H1 (cell line): Measurements from ENCODE around the gene NXT1. TPM values are rescaled to one million over a fixed set of nuclear protein-coding genes. Genes with fewer than 3 reads are reported as not detected.
A peak's percentile ranks its signal among the peaks of the same experiment; 100 is the strongest.

Experiments
- CTCF ChIA-PET: fragments of 300-600 bp; sonication (Branson Sonifier 250); formaldehyde crosslinking; loops from one replicate; lab custom pipeline; 2021; ENCODE audit not compliant: partially characterized antibody; lab: Charles Lee
- POLR2A ChIA-PET: fragments of 300-600 bp; sonication (Branson Sonifier 250); formaldehyde crosslinking; loops from one replicate; lab custom pipeline; 2021; ENCODE audit warnings: inconsistent platforms; ENCODE audit not compliant: partially characterized antibody; lab: Charles Lee
- DNase-seq, 2 experiments: peaks; one replicate each; pipeline versions ENCODE4 v3.0.0 to v3.0.0-alpha.2; 2010 to 2022; ENCODE audit warnings: low spot score in 2 of 2, low read depth in 1 of 2, mixed read lengths in 1 of 2
- FAIRE-seq: peaks from 2 replicates; lab custom pipeline; 2011; peaks lifted over from hg19 to GRCh38; lab: Jason Lieb, UNC
- H2AFZ ChIP-seq: 2 replicates; pipeline ENCODE4 v1.8.1; 2012; ENCODE audit warnings: low read length, inconsistent platforms
- H2AK5ac ChIP-seq: 2 replicates; pipeline ENCODE4 v1.6.1; 2013; ENCODE audit warnings: low read depth, low read length
- H2BK120ac ChIP-seq: replicated peaks from 2 replicates; pipeline ENCODE3; 2013; ENCODE audit warnings: low read depth, low read length, inconsistent platforms
- H2BK12ac ChIP-seq: 2 replicates; pipeline ENCODE4 v1.6.1; 2013; ENCODE audit warnings: low read depth, low read length
- H2BK15ac ChIP-seq: 2 replicates; pipeline ENCODE4 v1.6.1; 2013; ENCODE audit warnings: low read length
- H2BK20ac ChIP-seq: 2 replicates; pipeline ENCODE4 v1.6.1; 2013; ENCODE audit warnings: low read length
- H2BK5ac ChIP-seq: 2 replicates; pipeline ENCODE4 v1.6.1; 2013; ENCODE audit warnings: low read depth, low read length
- H3K14ac ChIP-seq: 2 replicates; pipeline ENCODE4 v1.6.1; 2013; ENCODE audit warnings: inconsistent platforms; ENCODE audit not compliant: insufficient read length
- H3K18ac ChIP-seq: 2 replicates; pipeline ENCODE4 v1.6.1; 2013; ENCODE audit warnings: low read length; ENCODE audit errors: extremely low read depth
- H3K23ac ChIP-seq: 2 replicates; pipeline ENCODE4 v1.6.1; 2013; ENCODE audit warnings: inconsistent platforms; ENCODE audit not compliant: insufficient read length
- H3K23me2 ChIP-seq: 2 replicates; pipeline ENCODE4 v1.6.1; 2013; ENCODE audit warnings: low read depth, low read length
- H3K27ac ChIP-seq: 2 replicates; pipeline ENCODE4 v1.6.1; 2011; ENCODE audit warnings: low read depth, low read length, inconsistent platforms
- H3K27me3 ChIP-seq, 4 experiments: replicated peaks in 1 of 4; 1 replicate in 1 of 4; 2 replicates in 3 of 4; pipeline versions ENCODE4 v1.6.1 to v1.8.1; 2011 to 2013; ENCODE audit warnings: low read length in 3 of 4, mild to moderate bottlenecking in 3 of 4, inconsistent platforms in 2 of 4, mixed read lengths in 2 of 4, moderate library complexity in 1 of 4; ENCODE audit not compliant: control insufficient read depth in 3 of 4, insufficient read depth in 3 of 4; ENCODE audit errors: extremely low read depth in 1 of 4
- H3K36me3 ChIP-seq, 4 experiments: 2 replicates each; pipeline versions ENCODE4 v1.6.1 to v1.8.1; 2011 to 2013; ENCODE audit warnings: mild to moderate bottlenecking in 4 of 4, low read length in 3 of 4, moderate library complexity in 2 of 4, control low read depth in 1 of 4, inconsistent platforms in 1 of 4; ENCODE audit not compliant: insufficient read depth in 4 of 4, control insufficient read depth in 2 of 4
- H3K4ac ChIP-seq: replicated peaks from 2 replicates; pipeline ENCODE3; 2013; ENCODE audit warnings: low read length, low read depth, mixed read lengths, inconsistent platforms; ENCODE audit not compliant: insufficient read length
- H3K4me1 ChIP-seq, 4 experiments: replicated peaks in 1 of 4; 1 replicate in 1 of 4; 2 replicates in 3 of 4; pipeline versions ENCODE4 v1.6.1 to v1.8.1; 2011 to 2013; ENCODE audit warnings: low read length in 3 of 4, inconsistent platforms in 2 of 4, mixed read lengths in 1 of 4; ENCODE audit not compliant: insufficient read depth in 4 of 4, control insufficient read depth in 3 of 4
- H3K4me2 ChIP-seq, 2 experiments: 2 replicates each; pipeline versions ENCODE4 v1.6.1 to v1.8.1; 2011 to 2013; ENCODE audit warnings: low read depth in 2 of 2, low read length in 2 of 2, control low read depth in 1 of 2, inconsistent platforms in 1 of 2, mild to moderate bottlenecking in 1 of 2; ENCODE audit not compliant: insufficient read depth in 1 of 2
- H3K4me3 ChIP-seq, 4 experiments: fragments of 200-600, 300-600 bp in 1 of 4; sonication (generic), shearing (Covaris generic), sonication (Bioruptor Twin) in 1 of 4; 2 replicates each; pipeline versions ENCODE4 v1.5.1 to v1.8.1; 2011 to 2016; ENCODE audit warnings: low read length in 4 of 4, low read depth in 3 of 4, control low read depth in 2 of 4, inconsistent platforms in 2 of 4, mild to moderate bottlenecking in 2 of 4, mixed read lengths in 1 of 4, moderate library complexity in 1 of 4; ENCODE audit not compliant: insufficient read depth in 2 of 4; ENCODE audit errors: extremely low read depth in 1 of 4
- H3K56ac ChIP-seq: replicated peaks from 2 replicates; pipeline ENCODE3; 2013; ENCODE audit warnings: low read depth, mild to moderate bottlenecking, mixed read lengths, low read length, inconsistent platforms; ENCODE audit not compliant: insufficient read length
- H3K79me1 ChIP-seq: 2 replicates; pipeline ENCODE4 v1.6.1; 2013; ENCODE audit warnings: low read depth, low read length, control low read depth
- H3K79me2 ChIP-seq, 2 experiments: 2 replicates each; pipeline versions ENCODE4 v1.6.1 to v1.8.1; 2012 to 2013; ENCODE audit warnings: low read length in 2 of 2, mild to moderate bottlenecking in 2 of 2, inconsistent platforms in 1 of 2; ENCODE audit not compliant: insufficient read depth in 2 of 2, control insufficient read depth in 1 of 2
- H3K9ac ChIP-seq, 4 experiments: replicated peaks in 1 of 4; 1 replicate in 1 of 4; 2 replicates in 3 of 4; pipeline versions ENCODE4 v1.6.1 to v1.8.1; 2011 to 2013; ENCODE audit warnings: low read depth in 3 of 4, low read length in 3 of 4, control low read depth in 2 of 4, mild to moderate bottlenecking in 2 of 4, moderate library complexity in 2 of 4, inconsistent platforms in 1 of 4; ENCODE audit errors: extremely low read depth in 1 of 4
- H3K9me3 ChIP-seq, 2 experiments: 2 replicates each; pipeline versions ENCODE4 v1.6.1 to v1.8.1; 2012 to 2013; ENCODE audit warnings: mild to moderate bottlenecking in 2 of 2, moderate library complexity in 2 of 2, control low read depth in 1 of 2, inconsistent platforms in 1 of 2, low read depth in 1 of 2, low read length in 1 of 2, mixed read lengths in 1 of 2; ENCODE audit not compliant: insufficient read depth in 2 of 2
- H4K20me1 ChIP-seq, 2 experiments: replicated peaks in 1 of 2; 2 replicates each; pipeline versions ENCODE3 to v1.8.1; 2011 to 2013; ENCODE audit warnings: inconsistent platforms in 2 of 2, low read length in 2 of 2, mild to moderate bottlenecking in 1 of 2; ENCODE audit not compliant: insufficient read depth in 2 of 2, control insufficient read depth in 1 of 2
- H4K5ac ChIP-seq: 2 replicates; pipeline ENCODE4 v1.6.1; 2013; ENCODE audit warnings: low read length, low read depth, mixed read lengths, inconsistent platforms; ENCODE audit not compliant: insufficient read length
- H4K8ac ChIP-seq: 2 replicates; pipeline ENCODE4 v1.8.0; 2013; ENCODE audit warnings: mild to moderate bottlenecking, moderate library complexity, low read length, inconsistent platforms; ENCODE audit not compliant: insufficient read depth; ENCODE audit errors: extremely low read depth
- H4K91ac ChIP-seq: replicated peaks from 2 replicates; pipeline ENCODE3; 2013; ENCODE audit warnings: low read length, mixed read lengths, inconsistent platforms; ENCODE audit not compliant: insufficient read length
- BACH1 ChIP-seq: IDR thresholded peaks from 2 replicates; pipeline ENCODE4 v1.6.1; 2012; ENCODE audit warnings: low read length, improper control_type of control experiment
- CBX5 ChIP-seq: fragments of 300-800, 300-1000 bp; sonication (generic); IDR thresholded peaks from 2 replicates; pipeline ENCODE4 v1.7.1; 2016; ENCODE audit warnings: antibody characterized with exemption, low read length, low read depth
- FOSL1 ChIP-seq: IDR thresholded peaks from 2 replicates; pipeline ENCODE4 v1.6.1; 2011; ENCODE audit warnings: mild to moderate bottlenecking, low read depth, low read length, moderate library complexity; ENCODE audit not compliant: insufficient read depth
- NRF1 ChIP-seq: IDR thresholded peaks from 2 replicates; pipeline ENCODE4 v1.6.1; 2011; ENCODE audit warnings: mild to moderate bottlenecking, low read depth, low read length, improper control_type of control experiment
- RFX5 ChIP-seq: IDR thresholded peaks from 2 replicates; pipeline ENCODE4 v1.6.1; 2011; ENCODE audit warnings: low read depth, low read length, improper control_type of control experiment, borderline replicate concordance
- SP1 ChIP-seq: IDR thresholded peaks from 2 replicates; pipeline ENCODE4 v1.6.1; 2011; ENCODE audit warnings: low read depth, low read length
- SP4 ChIP-seq: IDR thresholded peaks from 2 replicates; pipeline ENCODE4 v1.6.1; 2012; ENCODE audit warnings: low read length, inconsistent platforms
- TAF1 ChIP-seq: IDR thresholded peaks from 2 replicates; pipeline ENCODE4 v1.6.1; 2011; ENCODE audit warnings: mild to moderate bottlenecking, low read depth, low read length
- WGBS, 2 experiments: shearing (Covaris generic) in 1 of 2; methylation state at CpG; one replicate each; pipeline versions ENCODE4 v1.1.6 to v1.1.7; 2013 to 2015; ENCODE audit warnings: low lambda C conversion rate in 2 of 2, mixed read lengths in 2 of 2, inconsistent platforms in 1 of 2, low coverage in 1 of 2, missing lambda C conversion rate in 1 of 2; ENCODE audit not compliant: insufficient replicate concordance in 2 of 2, insufficient coverage in 1 of 2, insufficient read length in 1 of 2; ENCODE audit errors: extremely low coverage in 1 of 2, missing lambda C conversion rate in 1 of 2; 5-methylcytosine and 5-hydroxymethylcytosine counted together
- polyA plus RNA-seq, 7 experiments: library from polyadenylated mRNA; depleted of rRNA in 3 of 7; stranded (reverse) in 5 of 7; unstranded in 2 of 7; fragments of >200 nt in 5 of 7; fragments of 200-250 nt in 2 of 7; gene quantifications; 1 replicate in 5 of 7; 2 replicates in 1 of 7; 4 replicates in 1 of 7; pipeline versions ENCODE4 v1.2.1 to v1.2.3, GENCODE V29; 2011 to 2013; ENCODE audit warnings: missing spikeins in 2 of 7, mixed read lengths in 2 of 7
- total RNA-seq: library from RNA; stranded (reverse); fragmentation: NEBNext Ultra II Directional; extraction: Animal tissue kit (Norgen Biotek cat#: 25700); gene quantifications from 2 replicates; pipeline ENCODE4 v1.2.1, GENCODE V29; 2021

Gene NXT1
- total and polyA plus RNA-seq, 2 of the 8 experiments (the other 6 are each of a cell fraction or from before 2014, with no cell fraction given) = 23.1 to 26.5 TPM

GRCh38 chr20:23390091-23390774 is 39.6 kb downstream of the NXT1 start:
- Histone ChIP-seq H3K79me2 (peaks cover 0 to 20% of the 10 kb centered on the region in 2 experiments; a peak in 3 of 4 replicates), H3K23me2 (no peaks in the 10 kb centered on the region; the same call in 1 of the 2 replicates), H2BK5ac (no peak overlapping the region), H2BK20ac (no peak overlapping the region), H3K36me3 (peaks cover 0 to 31% (median 20%) of the 10 kb centered on the region in 4 experiments; a peak in 6 of 8 replicates), H2BK120ac (no peak overlapping the region), H4K91ac (no peak overlapping the region), H3K4me3 (no peak overlapping the region), H3K9me3 (no peaks in the 10 kb centered on the region), H3K56ac (no peak overlapping the region), H2BK15ac (no peak overlapping the region), H3K4ac (no peak overlapping the region), H2AFZ (no peak overlapping the region), H4K5ac (no peak overlapping the region), H2BK12ac (0 out of 2 replicates have a peak overlapping the region, but pooled peaks have one; percentile 19), H4K20me1 (no peaks in the 10 kb centered on the region), H3K4me1 (peaks cover 0 to 14% (median 10%) of the 10 kb centered on the region in 4 experiments; a peak in 6 of 7 replicates), H3K4me2 (no peak overlapping the region), H3K23ac (no peak overlapping the region), H3K79me1 (peaks cover 6% of the 10 kb centered on the region), H3K14ac (no peak overlapping the region), H3K27ac (no peak overlapping the region), H3K27me3 (no peaks in the 10 kb centered on the region), H2AK5ac (peak overlapping the region; percentile 42; the same call in 1 of the 2 replicates), H3K18ac (no peak overlapping the region), H4K8ac (no peak overlapping the region), H3K9ac (no peak overlapping the region)
- WGBS, 2 experiments = 85% methylated on average over 1 of the region's 1 CpG; no CpG with 5 or more reads in 1 of the 2 experiments
- FAIRE-seq = no peak
- DNase-seq = no peak
- ChIA-PET CTCF (interaction anchor here (1.2 to 1.6 kb wide), 3 partner anchors 16 to 52 kb away, joined by 3 to 5 read pairs (median 4); no protein-coding TSS in a partner anchor), POLR2A (interaction anchor here (0.6 to 1.7 kb wide), 3 partner anchors 16 to 130 kb away, joined by 3 to 5 read pairs (median 4); no protein-coding TSS in a partner anchor)
- TF ChIP-seq CBX5 (no peak), FOSL1 (no peak), RFX5 (no peak), BACH1 (no peak), SP4 (no peak), SP1 (no peak), NRF1 (no peak), TAF1 (no peak)
